ENCODE results near the gene ALDH3A1. TPM values are rescaled to one million over a fixed set of nuclear protein-coding genes. Genes with fewer than 3 reads are reported as not detected.
A peak's percentile ranks its signal among the peaks of the same experiment; 100 is the strongest.

ALDH3A1 gene
- total RNA-seq, 6 experiments from 2014 or later: 0.24 to 0.25 TPM; not detected in 4

- no peak overlapping the region for H3K27ac Mint-ChIP-seq
- TF ChIP-seq, protein P1, sequence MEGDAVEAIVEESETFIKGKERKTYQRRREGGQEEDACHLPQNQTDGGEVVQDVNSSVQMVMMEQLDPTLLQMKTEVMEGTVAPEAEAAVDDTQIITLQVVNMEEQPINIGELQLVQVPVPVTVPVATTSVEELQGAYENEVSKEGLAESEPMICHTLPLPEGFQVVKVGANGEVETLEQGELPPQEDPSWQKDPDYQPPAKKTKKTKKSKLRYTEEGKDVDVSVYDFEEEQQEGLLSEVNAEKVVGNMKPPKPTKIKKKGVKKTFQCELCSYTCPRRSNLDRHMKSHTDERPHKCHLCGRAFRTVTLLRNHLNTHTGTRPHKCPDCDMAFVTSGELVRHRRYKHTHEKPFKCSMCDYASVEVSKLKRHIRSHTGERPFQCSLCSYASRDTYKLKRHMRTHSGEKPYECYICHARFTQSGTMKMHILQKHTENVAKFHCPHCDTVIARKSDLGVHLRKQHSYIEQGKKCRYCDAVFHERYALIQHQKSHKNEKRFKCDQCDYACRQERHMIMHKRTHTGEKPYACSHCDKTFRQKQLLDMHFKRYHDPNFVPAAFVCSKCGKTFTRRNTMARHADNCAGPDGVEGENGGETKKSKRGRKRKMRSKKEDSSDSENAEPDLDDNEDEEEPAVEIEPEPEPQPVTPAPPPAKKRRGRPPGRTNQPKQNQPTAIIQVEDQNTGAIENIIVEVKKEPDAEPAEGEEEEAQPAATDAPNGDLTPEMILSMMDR (IDR thresholded peaks at IDR 0.05): no peak
Observed at GRCh38 chr17:19781488-19782458, 33.7 kb upstream of the ALDH3A1 start.

GRCh38 chr17:19780846-19781245 is 32.7 kb upstream of the ALDH3A1 start:
- H3K4me3 Mint-ChIP-seq: no peak overlapping the region
- no peak for DNase-seq
- H3K36me3 Mint-ChIP-seq (ENCODE audit: low read depth): 0 out of 2 replicates have a peak, but pooled peaks cover 1% of the 10 kb centered on the region
- H3K27ac Mint-ChIP-seq: no peak overlapping the region
- H3K27me3 Mint-ChIP-seq (ENCODE audit: insufficient read depth): no peaks in the 10 kb centered on the region
- H3K9me3 Mint-ChIP-seq: no peaks in the 10 kb centered on the region
- H3K4me1 Mint-ChIP-seq (ENCODE audit: low read depth): no peaks in the 10 kb centered on the region
- TF ChIP-seq, protein P1 (IDR thresholded peaks at IDR 0.05): no peak

More at GRCh38 chr17:19781488-19782458, 33.7 kb upstream of the ALDH3A1 start:
- DNase-seq: no peak
- Mint-ChIP-seq H3K4me1 (ENCODE audit: low read depth) (no peaks in the 10 kb centered on the region), H3K27me3 (ENCODE audit: insufficient read depth) (no peaks in the 10 kb centered on the region), H3K36me3 (ENCODE audit: low read depth) (no peaks in the 10 kb centered on the region), H3K4me3 (no peak overlapping the region), H3K9me3 (no peaks in the 10 kb centered on the region)

DNA sequence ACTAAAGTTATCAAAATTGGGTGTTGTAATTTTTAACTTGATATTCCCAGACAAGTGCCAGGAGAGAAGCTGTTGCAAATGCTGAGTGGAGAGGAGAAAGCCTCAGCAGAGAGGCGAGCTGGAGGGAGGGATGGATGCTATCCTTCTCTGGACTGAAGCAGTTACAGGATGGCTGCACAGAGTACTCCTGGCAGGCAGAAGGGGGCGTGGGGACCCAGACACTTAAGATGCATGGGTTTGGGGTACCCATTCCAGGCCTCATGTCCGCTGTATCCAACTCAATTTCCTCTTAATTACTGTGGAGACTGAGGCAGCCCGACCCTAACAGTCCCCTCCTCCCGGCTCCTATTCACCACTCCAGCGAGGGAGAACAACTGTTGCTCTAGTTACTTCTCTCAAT is 25.4 kb upstream of the ALDH3A1 start:
- Mint-ChIP-seq H3K36me3 (ENCODE audit: low read depth) (0 out of 2 replicates have a peak, but pooled peaks cover 8% of the 10 kb centered on the region), H3K27me3 (ENCODE audit: insufficient read depth) (peaks cover 4% of the 10 kb centered on the region; the same call in 1 of the 2 replicates), H3K27ac (no peak overlapping the region), H3K4me3 (no peak overlapping the region), H3K4me1 (ENCODE audit: low read depth) (peaks cover 24% of the 10 kb centered on the region), H3K9me3 (no peaks in the 10 kb centered on the region)
- no peak for DNase-seq
- TF ChIP-seq, protein P1 (IDR thresholded peaks at IDR 0.05): no peak

- no peak overlapping the region for H3K4me3 Mint-ChIP-seq
- no peak overlapping the region for H3K27ac Mint-ChIP-seq
- TF ChIP-seq, protein P1 (IDR thresholded peaks at IDR 0.05): no peak
- peaks cover 4% of the 10 kb centered on the region; the same call in 1 of the 2 replicates for H3K27me3 Mint-ChIP-seq (ENCODE audit: insufficient read depth)
- no peaks in the 10 kb centered on the region for H3K9me3 Mint-ChIP-seq
- peaks cover 24% of the 10 kb centered on the region for H3K4me1 Mint-ChIP-seq (ENCODE audit: low read depth)
- H3K36me3 Mint-ChIP-seq (ENCODE audit: low read depth): 0 out of 2 replicates have a peak, but pooled peaks cover 8% of the 10 kb centered on the region
- no peak for DNase-seq
Observed at GRCh38 chr17:19771971-19772630, 24.0 kb upstream of the ALDH3A1 start.

DNA sequence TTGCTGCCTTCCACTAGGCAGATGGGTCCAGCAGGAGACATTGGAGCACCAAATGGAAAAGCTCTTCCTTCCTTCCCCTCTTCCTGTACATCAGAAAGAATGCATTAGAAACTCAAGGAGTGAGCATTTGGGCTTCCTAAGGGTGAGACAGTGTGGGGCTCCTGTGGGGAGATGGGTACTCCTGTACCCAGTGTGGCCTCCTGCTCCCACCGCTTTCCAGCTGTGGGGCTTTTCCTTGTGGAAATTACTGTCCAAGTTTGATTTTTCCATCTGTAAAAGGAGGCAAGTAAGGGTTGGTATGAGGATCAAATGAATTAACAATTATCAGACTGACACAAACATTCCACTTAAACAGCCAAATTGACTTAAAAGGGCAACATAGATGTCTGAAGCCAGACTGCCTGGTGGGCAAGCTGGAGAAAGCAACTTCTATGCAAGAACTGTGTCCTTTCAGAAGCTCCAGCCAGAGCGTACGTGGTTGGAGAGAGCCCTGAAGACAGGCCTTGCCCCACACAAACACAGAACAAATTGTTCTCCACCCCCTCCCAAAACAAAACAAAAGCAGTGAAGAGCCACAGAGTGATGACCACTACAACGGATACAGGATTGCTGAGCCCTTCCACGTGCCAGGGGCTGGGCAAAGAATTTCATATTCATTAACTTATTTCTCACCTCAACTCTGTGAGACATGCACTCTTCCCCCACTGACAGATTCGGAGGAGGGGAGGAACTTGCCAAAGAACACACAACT is 23.1 kb upstream of the ALDH3A1 start:
- no peak for DNase-seq
- H3K27me3 Mint-ChIP-seq (ENCODE audit: insufficient read depth): peaks cover 4% of the 10 kb centered on the region
- H3K36me3 Mint-ChIP-seq (ENCODE audit: low read depth): 0 out of 2 replicates have a peak, but pooled peaks cover 8% of the 10 kb centered on the region
- TF ChIP-seq, protein P1 (IDR thresholded peaks at IDR 0.05): no peak
- no peaks in the 10 kb centered on the region for H3K9me3 Mint-ChIP-seq
- peak overlapping the region; percentile 91; the same call in 1 of the 2 replicates for H3K27ac Mint-ChIP-seq
- peaks cover 31% of the 10 kb centered on the region for H3K4me1 Mint-ChIP-seq (ENCODE audit: low read depth)
- H3K4me3 Mint-ChIP-seq: no peak overlapping the region

Data from HFFc6 (cell line).